Stimulated activated CD4-positive, alpha-beta T cell treated with anti-CD3 and anti-CD28 coated beads, Interleukin-4, amount 100 ng/mL, for 1 hour (primary cell): ENCODE measurements around the gene PTPRJ.
A peak's percentile ranks its signal among the peaks of the same experiment; 100 is the strongest.
"Not testable (repeated sequence)": the region's sequence is repeated elsewhere in the genome, so short reads cannot be mapped to it uniquely, and the experiment has no call there.

Source experiments
- DNase-seq: peaks from one replicate; pipeline ENCODE4 v3.0.0-alpha.2; 2020

Gene PTPRJ

DNA sequence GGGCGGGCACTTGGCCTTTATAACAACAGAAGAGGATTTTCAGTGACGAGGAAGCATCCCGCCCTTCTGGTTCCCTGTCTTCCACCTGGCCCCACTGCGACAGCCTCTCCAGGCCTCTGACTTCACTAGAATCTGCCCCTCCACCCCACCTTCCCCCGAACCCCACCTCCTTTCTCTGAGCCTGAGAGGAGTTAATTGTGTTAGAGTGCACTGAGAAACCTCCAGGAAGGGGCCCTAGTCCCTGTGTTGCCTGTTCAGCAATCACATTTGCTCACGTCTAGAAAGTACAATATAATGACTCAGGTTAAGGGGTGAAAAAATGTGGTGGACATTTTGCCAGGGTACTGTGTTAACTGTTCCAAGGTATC lies 38.8 kb downstream of the PTPRJ start:
- DNase-seq = no peak

DNA sequence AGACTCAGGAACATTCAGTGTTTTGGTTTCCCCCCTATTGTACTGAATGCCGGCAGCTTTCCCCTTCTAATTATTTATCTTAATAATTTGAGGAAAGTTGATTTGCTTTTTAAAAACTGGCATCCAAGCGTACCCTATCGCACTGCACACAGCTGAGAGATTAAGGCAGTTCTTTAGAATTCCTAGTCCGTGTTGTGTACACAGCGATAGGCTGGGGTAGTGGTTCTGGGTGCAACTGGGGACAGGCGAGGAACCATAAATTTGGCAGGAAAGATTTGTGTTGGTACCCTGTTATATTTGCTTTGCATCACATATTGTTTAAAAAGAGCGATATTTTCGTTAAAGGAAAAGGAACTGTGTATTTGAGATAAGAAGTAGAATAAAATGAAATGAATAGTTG lies 39.2 kb downstream of the PTPRJ start:
- DNase-seq = no peak

DNA sequence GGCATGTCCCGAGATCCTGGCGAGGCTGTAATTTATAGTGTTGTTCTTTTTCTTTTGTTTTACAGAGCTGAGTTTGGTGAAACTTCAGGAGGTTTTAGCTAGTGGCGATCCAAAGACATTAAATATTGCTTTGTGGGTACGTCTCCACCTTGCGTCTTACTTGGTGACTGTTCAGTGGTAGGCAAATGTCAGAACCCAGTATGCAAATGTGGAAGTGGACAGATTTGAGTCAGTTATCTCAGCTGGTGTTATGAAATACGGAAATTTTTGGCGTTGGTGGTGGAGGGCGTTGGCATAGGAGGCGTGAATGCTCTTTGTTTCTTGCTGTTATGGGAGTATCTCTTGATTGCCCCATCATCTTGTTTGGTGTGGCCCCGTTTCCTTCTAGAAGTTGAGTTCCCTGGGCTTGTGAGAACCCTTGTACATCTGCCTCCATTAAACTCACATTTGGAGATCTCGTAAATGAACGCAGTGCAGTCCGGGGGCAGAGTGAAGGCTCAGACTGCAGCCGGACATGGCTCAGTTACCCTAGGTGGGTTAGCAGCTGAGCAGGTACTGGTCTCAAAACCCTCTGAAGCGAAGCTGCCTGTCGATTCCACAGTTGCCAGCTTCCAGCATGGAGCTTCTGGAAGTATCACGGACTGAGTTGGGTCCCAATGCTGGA lies 39.9 kb downstream of the PTPRJ start:
- peak; percentile 32 for DNase-seq

DNA sequence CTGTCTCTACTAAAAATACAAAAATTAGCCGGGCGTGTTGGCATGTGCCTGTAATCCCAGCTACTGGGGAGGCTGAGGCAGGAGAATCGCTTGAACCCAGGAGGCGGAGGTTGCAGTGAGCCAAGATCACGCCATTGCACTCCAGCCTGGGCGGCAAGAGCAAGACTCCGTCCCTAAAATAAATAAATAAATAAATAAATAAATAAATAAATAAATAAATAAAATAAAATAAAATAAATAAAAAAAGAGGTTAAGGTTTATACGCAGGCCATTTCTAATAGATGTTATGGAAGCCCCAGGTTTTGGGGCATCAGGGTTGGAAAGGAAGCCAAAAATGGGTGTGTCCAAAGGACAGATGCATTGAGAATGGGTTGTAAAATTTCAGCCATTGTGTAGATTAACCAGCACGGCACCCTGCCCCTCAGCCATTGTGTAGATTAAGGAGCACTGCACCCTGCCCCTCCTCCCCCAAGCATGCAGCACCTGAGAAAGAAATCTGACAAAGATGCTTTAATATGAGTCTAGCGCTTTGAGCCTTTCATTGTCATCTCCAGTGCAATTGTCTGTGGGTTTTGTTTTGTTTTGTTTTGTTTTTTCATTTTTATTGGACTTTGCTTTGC lies 41.0 kb downstream of the PTPRJ start:
- not testable (repeated sequence) for DNase-seq

DNA sequence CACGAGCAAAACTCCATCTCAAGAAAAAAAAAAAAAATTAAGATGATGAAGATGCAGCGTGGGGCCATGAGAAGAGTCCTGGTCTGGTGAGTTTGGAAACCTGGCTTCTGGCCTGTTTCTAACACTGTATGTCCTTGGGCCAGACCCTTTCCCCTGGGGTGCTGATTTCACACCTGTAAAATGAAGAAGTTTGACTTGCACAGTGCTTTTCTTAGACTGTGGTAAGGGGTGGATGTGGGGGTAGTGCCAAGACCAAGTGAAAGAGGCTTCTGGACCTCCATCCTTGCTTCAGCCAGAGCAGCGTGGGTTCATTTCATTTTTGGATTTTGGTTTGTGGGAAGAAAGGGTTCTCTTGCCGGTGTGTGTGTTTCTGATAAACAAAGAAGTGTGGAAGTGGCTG lies 42.1 kb downstream of the PTPRJ start:
- DNase-seq = no peak

DNA sequence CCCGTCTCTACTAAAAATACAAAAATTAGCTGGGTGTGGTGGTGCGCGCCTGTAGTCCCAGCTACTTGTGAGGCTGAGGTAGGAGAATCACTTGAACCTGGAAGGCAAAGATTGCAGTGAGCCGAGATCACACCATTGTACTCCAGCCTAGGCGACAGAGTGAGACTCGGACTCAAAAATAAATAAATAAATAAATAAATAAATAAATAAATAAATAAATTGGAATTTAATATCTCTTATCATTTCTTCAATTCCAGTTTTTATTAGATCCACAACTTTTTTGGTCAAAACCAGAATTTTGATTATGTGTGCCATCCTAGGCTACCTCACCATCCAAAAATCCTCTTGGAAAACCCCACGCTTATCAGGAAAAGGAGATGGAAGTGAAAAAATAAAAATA lies 43.2 kb downstream of the PTPRJ start:
- DNase-seq = not testable (repeated sequence)

DNA sequence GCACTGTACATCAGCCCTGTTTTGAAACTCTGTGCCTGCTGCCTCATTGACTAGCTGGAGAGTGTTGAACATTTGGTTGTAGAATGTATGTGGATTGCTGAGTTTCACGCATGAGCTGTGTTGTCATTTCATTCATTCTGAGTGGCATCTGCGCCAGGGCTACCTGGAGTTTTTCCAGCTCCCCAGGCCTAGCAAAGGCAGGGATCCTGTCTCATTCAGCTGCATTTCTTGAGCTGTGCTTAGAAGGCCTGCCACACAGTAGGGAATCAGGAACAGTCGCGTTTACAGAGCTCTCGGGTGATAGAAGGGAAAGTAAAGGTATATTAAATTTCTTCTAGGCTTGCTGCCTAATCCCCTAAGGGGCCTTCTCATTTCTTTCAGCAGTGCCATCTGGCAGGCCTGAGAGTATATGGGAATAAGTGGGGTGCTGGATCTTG lies 44.3 kb downstream of the PTPRJ start:
- DNase-seq = no peak

DNA sequence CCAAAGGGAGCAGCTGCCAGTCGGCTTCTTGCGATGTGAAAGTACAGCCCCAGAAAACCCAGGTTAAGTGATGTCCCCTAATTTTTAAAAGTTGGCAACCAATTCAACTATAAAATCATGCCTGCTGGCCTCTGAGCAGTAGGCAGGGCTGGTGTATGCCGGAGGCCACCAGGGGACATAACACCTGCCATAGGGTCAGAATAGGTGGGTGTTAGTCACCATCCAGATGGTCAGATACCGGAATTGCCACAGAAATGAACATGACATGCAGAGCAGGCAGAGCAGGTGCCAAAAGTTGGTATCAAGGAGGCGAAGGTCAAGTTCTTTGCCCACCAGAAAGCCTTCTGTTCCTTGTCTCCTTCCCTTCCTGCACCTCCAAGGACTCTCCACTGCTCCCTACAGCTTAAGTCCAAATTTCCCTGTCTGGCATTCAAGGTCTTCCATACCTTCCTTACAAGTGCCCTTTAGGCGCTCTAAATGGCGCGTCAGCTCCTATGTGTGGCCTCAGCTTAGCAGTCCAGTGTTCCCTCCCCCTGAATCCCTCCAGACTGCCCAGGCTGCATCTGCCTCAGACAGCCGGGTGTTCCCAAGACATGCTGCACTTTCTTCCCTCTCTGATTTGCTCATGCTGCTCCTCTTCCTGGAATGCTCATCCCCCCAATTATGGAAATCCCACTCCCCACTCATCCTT lies 45.1 kb downstream of the PTPRJ start:
- no peak for DNase-seq

DNA sequence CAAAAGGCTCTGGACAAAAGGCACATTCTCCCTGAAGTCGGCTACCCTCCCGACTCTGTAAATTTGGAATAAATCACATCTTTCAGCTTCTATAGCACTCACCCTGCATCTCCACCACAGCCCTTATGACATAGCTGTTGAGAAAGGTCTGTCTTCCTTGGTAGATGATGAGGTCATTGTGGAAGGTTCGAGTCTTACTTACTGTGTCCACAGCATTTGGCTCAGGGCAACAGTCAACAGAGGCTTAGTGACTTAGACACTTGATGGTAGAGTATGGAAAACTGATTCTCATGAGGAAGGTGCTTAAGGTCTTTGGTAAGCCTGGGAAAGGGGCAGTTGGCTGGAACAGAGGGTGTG lies 45.6 kb downstream of the PTPRJ start:
- DNase-seq = no peak

DNA sequence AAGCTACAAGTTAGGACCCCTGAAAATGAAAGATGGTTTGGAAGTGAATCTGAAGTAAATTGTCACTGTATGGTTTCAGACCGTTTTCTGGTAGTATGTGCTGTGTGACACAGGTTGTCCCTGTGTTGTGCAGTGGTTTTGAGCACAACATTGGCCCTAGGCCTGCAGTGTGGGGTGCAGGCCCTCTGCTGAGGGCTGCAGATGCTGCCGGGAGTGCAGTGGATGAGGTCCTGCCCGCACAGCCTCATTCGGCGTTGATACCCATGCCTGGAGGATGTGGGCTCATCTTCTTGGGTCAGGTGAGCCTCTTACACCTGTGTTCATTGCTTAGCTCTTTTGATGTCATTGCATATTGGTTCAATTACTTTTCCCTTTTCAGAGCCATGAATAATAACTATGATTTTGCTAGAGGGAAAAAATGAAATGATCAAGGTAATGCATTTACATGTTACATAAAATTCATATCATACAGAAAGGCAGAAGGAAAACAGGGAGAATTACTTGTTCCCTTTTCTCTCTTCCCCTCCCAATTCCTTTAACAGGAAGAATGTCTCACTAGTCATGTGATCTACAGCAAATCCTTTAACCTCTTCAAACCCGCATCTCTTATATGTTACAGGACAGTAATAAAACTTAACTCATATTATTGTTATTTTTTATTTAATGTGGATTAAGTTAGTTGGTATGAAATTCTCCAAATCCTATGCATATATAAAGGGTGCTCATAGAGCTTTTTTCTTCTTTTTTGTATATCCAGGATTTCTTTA lies 48.7 kb downstream of the PTPRJ start:
- no peak for DNase-seq

DNA sequence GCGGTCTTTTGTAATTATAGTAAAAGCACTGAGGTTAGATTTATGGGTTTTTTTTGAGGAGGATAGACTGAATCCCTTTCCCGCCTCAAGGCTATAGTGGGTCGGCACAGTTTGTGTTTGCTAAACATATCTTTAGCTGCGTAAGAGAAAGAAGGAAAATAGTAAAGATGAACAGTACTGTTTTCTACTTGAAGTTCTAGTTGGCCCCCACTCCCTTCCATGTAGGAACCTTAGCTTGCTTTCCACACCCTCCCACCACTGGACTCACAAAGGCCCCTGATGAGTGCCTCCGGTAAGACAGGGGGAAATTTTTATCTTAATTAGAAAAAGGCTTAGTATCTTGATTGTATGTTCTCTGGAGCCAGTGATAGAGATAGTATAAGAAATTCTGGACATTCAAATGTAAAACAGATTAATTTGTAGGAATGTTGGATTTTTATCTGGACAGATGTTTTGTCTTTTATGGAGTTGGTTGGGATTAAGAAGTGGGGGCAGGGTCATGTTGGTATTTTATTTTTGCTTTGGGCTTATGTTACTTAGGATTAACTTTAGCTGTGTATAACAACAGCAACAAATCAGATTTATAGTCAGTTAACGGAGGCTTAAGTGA lies 49.4 kb downstream of the PTPRJ start:
- no peak for DNase-seq

DNA sequence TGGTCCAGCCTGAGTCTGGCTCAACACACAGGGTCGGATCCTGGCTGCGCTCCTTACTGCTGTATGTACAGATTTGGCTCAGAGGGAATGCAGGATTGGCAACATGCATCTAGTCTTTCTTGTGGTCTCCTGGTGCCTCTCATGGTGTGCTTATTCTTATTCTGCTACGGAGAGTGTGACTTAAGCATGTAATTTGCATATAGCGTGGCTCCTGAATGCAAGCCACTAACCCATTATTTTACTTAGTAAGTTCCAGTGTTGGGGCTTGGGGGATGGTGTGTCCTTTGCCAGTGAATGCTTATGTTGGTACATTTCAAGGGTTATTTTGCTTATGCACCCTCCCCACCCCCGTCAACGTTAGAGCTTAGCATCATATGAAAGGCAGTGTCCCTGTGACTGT lies 51.2 kb downstream of the PTPRJ start:
- DNase-seq = no peak

DNA sequence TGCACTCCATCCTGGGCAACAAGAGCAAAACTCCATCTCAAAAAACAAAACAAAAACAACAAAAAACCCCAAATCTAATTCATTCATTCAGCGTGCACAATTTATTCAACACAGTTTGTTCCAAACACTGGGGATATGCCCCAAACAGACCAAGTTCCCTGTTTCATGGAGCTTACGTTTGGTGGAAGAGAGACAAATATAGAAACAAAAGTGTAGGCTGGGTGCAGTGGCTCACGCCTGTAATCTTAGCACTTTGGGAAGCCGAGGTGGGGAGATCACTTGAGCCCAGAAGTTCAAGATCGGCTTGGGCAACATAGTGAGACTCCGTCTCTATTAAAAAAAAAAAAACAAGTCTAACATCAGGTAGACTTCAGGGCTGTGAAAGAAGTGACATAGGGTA lies 52.4 kb downstream of the PTPRJ start:
- no peak for DNase-seq

DNA sequence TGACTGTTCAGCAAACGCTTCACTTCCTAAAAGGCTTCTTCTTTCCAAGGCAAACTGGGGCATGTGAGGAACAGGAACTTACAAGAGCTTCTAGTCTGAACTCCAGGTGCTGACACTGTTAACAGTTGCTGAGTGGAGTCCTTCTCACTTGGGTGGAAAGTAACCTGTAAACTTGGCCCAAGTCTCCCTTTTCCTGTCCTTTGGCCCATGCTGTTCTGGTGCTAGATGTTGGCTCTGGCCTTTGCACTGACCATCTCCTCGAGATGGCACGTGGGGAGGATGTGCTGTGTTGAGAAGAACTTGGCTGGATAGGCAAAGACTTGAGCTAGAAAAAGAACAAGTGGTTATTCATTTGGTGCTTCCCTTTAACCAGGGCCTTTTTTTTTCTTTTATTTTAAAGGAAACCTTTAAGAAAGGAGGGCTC lies 53.6 kb downstream of the PTPRJ start:
- DNase-seq = no peak

DNA sequence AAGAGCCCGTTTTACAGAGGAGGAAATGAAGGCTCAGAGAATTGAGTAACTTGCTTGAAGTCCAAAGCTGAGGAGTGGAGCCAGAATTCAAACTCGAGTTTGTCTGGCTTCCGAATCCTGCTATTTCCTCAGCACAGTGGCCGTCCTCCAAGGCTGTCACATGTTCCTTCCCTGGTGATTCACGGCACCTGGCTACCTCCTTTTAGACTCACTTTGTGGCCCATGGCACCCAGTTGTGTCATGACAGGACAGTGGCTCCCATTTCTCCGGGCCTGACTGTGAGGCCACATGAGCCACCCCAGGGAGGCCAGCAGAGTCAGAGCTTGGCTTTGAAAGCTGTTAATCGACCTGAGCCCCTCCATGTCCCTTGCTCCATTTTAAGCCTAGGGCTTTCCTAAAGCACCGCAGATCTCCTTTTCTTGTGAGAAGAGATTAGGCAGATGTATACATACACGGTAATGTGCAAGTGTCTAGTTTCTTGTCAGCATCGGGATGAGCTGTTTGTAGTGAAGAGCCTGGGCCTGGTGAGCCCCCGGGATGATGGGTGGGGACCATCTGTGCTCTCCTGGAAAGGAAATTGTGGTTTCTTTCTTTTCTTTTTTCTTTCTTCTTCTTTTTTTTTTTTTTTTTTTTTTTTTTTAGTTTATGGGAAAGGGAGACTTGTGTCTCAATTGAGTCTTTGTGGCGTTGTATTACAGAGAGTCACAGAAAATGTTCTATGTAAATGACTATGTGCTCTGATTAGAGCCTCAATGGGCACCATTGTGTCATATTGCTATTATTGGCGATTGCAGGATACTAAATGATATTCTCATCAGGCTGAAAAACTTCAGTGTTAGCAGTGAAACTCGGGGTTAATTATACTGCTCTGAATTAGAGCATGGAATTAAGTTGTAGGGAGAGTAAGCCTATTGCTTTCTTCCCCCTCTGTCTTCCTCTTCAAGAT lies 54.8 kb downstream of the PTPRJ start:
- no peak for DNase-seq

DNA sequence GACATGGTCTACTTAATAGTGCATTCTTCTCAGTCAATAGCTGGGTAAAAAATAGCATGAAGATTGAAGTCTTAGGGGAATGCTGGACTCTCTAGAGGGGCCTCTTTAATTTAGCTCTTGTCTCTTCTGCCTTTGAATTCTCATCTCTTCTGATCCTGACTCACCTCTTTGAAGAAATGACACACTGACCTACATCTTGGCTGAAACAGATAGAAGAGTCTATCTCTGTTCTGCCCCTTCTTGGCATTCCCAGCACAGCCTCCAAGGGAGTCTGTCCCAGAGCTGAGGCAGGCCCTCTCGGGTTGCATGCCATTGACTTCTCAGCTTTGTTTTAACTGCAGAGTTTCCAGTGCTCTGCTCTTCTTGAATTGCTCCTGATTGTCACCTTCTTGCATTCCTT lies 55.7 kb downstream of the PTPRJ start:
- DNase-seq = no peak

DNA sequence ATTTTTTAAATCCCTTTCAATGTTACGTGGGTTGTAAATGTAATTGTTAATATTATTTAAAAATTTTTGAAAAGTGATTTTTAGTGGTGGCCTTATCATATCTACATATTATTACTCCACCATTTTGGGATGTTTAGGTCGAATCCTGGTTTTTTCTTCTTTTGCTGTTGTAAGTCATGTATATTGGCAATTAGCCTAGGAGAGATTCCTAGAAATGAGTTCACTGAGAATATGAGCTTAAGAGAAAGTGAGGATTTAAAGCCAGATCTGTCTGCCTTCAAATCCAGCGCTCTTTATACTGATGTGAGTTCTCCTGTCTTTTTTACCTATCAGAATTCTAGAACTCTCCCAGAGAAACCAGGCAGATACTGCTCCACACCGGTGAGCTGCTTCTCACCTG lies 56.1 kb downstream of the PTPRJ start:
- DNase-seq = no peak

DNA sequence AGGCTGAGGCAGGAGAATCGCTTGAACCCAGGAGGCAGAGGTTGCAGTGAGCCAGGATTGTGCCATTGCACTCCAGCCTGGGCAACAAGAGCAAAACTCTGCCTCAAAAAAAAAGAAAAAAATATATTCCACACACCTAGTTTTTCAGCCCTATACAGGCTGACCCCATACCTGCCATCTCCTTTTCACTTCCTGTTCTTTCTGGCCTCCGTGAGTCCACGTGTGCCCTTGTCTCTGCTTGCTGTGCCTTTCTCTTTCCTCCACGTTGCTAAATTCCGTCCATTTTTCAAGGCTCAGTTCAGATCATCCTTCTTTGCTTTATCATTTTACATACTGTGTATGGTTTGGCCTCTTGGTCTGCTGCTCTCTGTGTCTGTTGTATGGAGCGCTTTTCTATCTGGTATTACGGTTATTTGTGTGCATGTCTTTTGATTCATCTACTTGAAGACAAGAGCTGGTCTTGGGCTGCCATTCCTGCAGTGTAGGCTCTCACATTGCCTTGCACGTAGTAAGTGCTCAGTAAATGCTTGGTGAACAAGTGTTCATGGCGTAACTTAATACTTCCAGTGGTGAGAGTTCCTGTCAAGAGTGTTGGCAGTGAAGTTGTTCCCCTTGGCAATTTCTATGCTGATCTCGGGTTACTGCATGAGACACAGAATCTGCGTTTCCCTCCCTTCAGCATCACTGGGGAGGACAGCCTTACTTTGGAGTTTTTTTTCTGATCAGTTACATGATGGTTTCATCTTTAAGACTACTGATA lies 57.5 kb downstream of the PTPRJ start:
- DNase-seq = no peak

DNA sequence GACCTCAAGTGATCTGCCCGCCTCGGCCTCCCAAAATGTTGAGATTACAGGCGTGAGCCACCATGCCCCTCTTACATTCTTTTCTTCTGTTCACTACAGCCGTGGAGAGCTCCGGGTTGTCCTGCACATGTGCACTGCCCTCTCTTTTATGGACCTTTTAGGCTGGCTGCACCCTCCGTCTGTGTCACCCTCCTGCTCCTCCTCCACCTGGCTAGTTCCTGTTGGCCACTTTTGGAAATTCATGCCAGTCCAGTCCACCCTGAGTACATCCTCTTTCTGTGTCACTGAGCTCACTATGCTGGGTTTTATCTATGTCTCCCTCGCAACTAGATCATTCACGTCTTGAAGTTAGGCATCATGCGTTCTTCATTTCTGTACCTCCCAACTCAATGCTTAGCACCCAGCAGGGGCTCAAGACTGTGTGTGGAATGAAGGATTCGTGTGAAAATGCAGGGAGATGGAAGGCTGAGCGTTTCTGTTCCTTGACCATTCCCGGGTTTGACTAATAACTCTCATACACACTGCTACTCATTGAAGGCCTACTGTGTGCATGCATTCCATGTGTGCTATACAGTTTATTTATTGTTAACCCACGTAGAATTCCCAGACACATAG lies 60.6 kb downstream of the PTPRJ start:
- no peak for DNase-seq

DNA sequence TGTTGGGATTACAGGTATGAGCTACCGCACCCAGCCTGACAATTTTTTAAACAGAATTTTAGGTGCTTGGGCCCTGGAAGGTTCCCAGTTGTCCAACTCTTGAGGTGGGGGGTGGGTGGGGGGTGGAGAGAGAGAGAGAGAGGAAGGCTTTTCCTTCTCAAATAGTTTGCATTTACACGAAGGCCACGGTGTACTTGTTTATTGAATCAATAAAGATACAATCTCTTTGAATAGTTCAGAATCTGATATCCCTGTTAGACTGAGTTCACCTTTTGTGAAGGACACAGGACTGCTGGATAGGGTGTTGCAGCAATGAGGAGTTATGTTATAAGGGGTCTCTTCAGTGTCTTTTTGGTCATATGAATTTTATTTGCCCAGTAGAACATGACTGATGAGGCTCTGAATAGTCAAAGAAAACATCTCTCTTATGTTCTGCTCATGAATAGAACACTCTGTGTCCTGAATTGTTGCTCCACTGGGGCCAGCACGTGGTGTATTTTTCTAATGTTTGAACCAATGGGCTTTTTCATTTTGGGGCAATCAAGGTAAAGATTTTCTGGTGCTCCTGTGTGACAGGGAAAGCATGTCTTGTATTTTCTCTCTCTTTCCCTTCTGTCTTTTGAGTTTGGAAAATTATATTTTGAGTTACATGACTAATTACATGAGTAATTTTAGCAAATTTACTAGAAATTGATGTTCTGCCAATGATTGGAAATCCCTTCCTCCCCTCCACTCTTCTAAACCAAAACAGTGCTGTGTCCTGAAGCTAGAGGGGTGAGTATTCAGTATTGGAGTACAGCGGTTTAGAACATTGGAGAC lies 61.7 kb downstream of the PTPRJ start:
- no peak for DNase-seq
